Measurements from ENCODE around the gene INCENP.

GRCh38 chr11:62115085-62115694, 8.6 kb upstream of the INCENP start:
- TF ChIP-seq CTCF (conservative IDR thresholded peaks at IDR 0.05) (no peak), EZH2 (IDR thresholded peaks at IDR 0.05; ENCODE audit: low read depth) (no peak)

Measured in PC-9 (cell line).